ENCODE results near the gene POLD3.

- TF ChIP-seq CTCF (IDR thresholded peaks at IDR 0.05; ENCODE audit: borderline replicate concordance, extremely low read depth, low read length, poor library complexity, severe bottlenecking) (no peak), EZH2 (IDR thresholded peaks at IDR 0.05; ENCODE audit: borderline replicate concordance, low read depth, low read length, severe bottlenecking) (no peak)
Measured at GRCh38 chr11:74675761-74676160, 83.4 kb downstream of the POLD3 start.

All from DND-41 (cell line).